BJ (cell line): ENCODE results near the gene ANKRD13C. TPM values are rescaled to one million over a fixed set of nuclear protein-coding genes. Genes with fewer than 3 reads are reported as not detected.

ENCODE experiments used
- CTCF ChIA-PET: fragments of 350-600 bp; formaldehyde crosslinking; extraction: SDS; loops from one replicate; lab custom pipeline; 2021; ENCODE audit warnings: antibody characterized with exemption, inconsistent platforms; lab: Yijun Ruan, JAX
- POLR2A ChIA-PET: fragments of 300-600 bp; sonication (Branson Sonifier 250); formaldehyde crosslinking; extraction: SDS; loops from one replicate; lab custom pipeline; 2021; ENCODE audit warnings: antibody characterized with exemption; lab: Charles Lee
- DNase-seq: peaks from one replicate; pipeline ENCODE4 v3.0.0-alpha.2; 2011; ENCODE audit warnings: low read depth
- H3K27me3 ChIP-seq: 2 replicates; pipeline ENCODE4 v1.6.0; 2011; ENCODE audit warnings: low read length; ENCODE audit not compliant: control insufficient read depth, insufficient read depth
- H3K36me3 ChIP-seq: 2 replicates; pipeline ENCODE4 v1.5.1; 2011; ENCODE audit warnings: low read length; ENCODE audit not compliant: control insufficient read depth, insufficient read depth
- H3K4me3 ChIP-seq: 2 replicates; pipeline ENCODE4 v1.5.1; 2011; ENCODE audit warnings: low read depth, mild to moderate bottlenecking, control low read depth, low read length
- polyA plus RNA-seq: library from polyadenylated mRNA; depleted of rRNA; stranded (reverse); fragments of >200 nt; gene quantifications from 2 replicates; pipeline ENCODE4 v1.2.3, GENCODE V29; 2011
- TF ChIP-seq, protein P1 (sequence below): IDR thresholded peaks from 2 replicates; pipeline ENCODE4 v1.5.1; 2011; ENCODE audit warnings: low read depth, mild to moderate bottlenecking, control low read depth, inconsistent platforms, low read length, moderate library complexity; ENCODE audit not compliant: insufficient read depth

Gene ANKRD13C
- polyA plus RNA-seq, 1 experiment, result 7.8 TPM

DNA sequence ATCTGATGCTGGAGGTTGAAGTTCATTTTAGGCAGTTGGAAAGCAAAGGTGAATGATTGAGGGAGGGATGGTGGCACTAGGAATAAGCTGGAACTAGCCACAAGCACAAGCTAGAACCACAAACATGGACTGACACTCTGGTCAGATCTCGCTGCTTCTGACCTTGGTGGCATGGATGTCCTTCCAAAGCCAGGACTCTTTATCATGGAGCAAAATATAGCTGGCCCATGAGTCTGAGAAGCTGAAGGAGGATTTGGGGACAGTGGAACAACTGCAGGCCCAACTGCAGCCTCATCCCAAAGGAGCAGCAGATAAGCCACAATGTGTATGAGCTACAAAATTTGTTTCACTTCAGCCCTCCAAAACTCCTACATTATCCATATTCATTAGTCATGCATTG, 97.9 kb downstream of the ANKRD13C start:
- no peaks in the 10 kb centered on the region for H3K36me3 ChIP-seq
- ChIA-PET CTCF (no interaction called here), POLR2A (no interaction called here)
- TF ChIP-seq, protein P1, sequence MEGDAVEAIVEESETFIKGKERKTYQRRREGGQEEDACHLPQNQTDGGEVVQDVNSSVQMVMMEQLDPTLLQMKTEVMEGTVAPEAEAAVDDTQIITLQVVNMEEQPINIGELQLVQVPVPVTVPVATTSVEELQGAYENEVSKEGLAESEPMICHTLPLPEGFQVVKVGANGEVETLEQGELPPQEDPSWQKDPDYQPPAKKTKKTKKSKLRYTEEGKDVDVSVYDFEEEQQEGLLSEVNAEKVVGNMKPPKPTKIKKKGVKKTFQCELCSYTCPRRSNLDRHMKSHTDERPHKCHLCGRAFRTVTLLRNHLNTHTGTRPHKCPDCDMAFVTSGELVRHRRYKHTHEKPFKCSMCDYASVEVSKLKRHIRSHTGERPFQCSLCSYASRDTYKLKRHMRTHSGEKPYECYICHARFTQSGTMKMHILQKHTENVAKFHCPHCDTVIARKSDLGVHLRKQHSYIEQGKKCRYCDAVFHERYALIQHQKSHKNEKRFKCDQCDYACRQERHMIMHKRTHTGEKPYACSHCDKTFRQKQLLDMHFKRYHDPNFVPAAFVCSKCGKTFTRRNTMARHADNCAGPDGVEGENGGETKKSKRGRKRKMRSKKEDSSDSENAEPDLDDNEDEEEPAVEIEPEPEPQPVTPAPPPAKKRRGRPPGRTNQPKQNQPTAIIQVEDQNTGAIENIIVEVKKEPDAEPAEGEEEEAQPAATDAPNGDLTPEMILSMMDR, result no peak
- DNase-seq, result no peak
- H3K27me3 ChIP-seq, result no peaks in the 10 kb centered on the region
- H3K4me3 ChIP-seq, result no peak overlapping the region

DNA sequence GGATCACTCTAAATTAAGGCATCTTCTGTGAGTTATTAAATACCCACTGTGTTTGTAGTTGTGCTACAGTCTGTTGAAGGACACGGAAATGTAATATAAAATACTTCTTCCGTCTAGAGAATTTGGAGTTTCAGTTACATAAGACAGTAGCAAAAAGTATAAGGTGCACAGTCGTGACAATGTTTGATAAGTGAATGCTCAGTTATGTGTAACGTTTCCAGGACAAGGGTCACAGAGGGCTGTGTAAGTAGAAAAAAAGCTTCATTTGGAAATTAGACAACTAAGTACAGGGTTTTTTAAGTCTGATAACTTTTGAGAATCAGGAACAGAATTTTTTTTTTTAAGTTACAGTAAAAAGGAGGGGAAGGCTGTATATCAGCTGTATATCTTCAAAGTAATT, 105.8 kb downstream of the ANKRD13C start:
- CTCF ChIA-PET, result no interaction called here
- H3K36me3 ChIP-seq, result peaks cover 7% of the 10 kb centered on the region
- DNase-seq, result no peak
- TF ChIP-seq, protein P1, result no peak
- no peaks in the 10 kb centered on the region for H3K27me3 ChIP-seq
- POLR2A ChIA-PET, result no interaction called here
- no peak overlapping the region for H3K4me3 ChIP-seq

DNA sequence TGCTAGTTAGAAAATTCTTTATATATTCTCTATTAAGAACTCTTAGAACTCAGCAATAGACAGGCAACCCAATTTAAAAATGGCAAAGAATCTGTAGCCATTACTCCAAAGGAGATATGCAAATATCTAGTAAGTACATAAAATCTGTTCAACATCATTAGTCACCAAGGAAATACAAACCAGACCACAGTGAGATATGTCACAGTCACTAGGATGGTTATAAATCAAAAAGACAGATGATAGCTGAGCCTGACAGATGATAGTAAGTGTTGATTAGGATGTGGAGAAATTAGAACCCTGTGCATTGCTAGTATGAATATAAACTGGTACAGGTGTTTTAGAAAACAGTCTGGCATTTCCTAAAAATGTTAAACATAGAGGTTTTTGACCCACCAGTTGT, 106.8 kb downstream of the ANKRD13C start:
- peaks cover 9% of the 10 kb centered on the region for H3K36me3 ChIP-seq
- TF ChIP-seq, protein P1, result no peak
- ChIA-PET POLR2A (no interaction called here), CTCF (no interaction called here)
- H3K4me3 ChIP-seq, result no peak overlapping the region
- DNase-seq, result no peak
- H3K27me3 ChIP-seq, result no peaks in the 10 kb centered on the region

DNA sequence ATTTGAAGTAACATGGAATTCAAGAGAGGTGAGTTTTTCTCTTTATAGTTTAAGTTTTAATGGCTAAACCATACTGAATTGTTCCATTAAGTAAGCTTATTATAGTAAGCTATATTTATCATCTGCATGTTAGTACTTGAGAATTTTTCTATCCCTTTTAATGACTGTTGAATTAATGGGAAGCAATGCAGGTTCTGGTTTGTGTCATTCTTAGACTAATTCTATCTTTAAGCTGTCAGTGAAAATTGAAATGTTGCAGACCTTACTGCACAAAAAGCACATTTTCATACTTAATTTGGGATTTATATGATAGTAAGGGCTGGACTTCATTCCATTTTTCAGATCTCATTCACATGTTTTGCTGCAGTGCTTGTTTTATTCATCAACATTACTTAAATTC, 107.4 kb downstream of the ANKRD13C start:
- no peak overlapping the region for H3K4me3 ChIP-seq
- DNase-seq, result no peak
- CTCF ChIA-PET, result no interaction called here
- POLR2A ChIA-PET, result no interaction called here
- TF ChIP-seq, protein P1, result no peak
- H3K36me3 ChIP-seq, result peaks cover 13% of the 10 kb centered on the region
- H3K27me3 ChIP-seq, result no peaks in the 10 kb centered on the region

DNA sequence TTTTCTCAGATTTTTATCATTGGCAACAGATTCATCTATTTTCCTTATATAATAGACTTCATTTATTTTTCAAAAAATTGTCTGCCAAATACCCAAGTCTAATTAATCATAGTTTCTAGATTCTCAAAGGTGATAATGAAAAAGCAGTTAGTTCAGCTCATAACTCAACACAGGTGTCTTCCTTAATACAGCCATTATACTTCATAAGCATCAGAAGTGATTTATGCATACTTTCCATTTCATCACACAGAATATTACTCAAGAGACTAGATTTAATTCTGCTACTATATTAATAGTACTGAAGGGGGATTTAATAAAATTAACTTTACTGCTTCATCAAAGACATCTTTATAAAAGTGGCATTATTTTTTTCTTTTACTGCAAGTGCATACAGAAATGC, 114.6 kb downstream of the ANKRD13C start:
- no peak overlapping the region for H3K4me3 ChIP-seq
- H3K27me3 ChIP-seq, result no peaks in the 10 kb centered on the region
- no peak for DNase-seq
- TF ChIP-seq, protein P1, result no peak
- peaks cover 25% of the 10 kb centered on the region for H3K36me3 ChIP-seq
- ChIA-PET CTCF (no interaction called here), POLR2A (no interaction called here)
